MM.1S (cell line): ENCODE results near the gene ELN.

ENCODE experiments used
- CTCF ChIP-seq: fragments of 300-600 bp; sonication (generic); IDR thresholded peaks from 2 replicates; pipeline ENCODE4 v1.5.1; 2016; ENCODE audit warnings: antibody characterized with exemption, low read length, mixed read lengths
- EZH2 ChIP-seq: fragments of 300-600 bp; sonication (generic); optimal IDR thresholded peaks from 2 replicates; pipeline ENCODE3; 2017; ENCODE audit warnings: low read depth, mild to moderate bottlenecking, antibody characterized with exemption, low read length, mixed read lengths

- no peak for TF ChIP-seq EZH2
- no peak for TF ChIP-seq CTCF
These were observed 24.7 kb downstream of the ELN start for GRCh38 chr7:74052628-74053027.
